Left kidney (tissue), 2 donors: ENCODE results near the gene KLHDC7B. TPM values are rescaled to one million over a fixed set of nuclear protein-coding genes. Genes with fewer than 3 reads are reported as not detected.
"Not testable (repeated sequence)": the region's sequence is repeated elsewhere in the genome, so short reads cannot be mapped to it uniquely, and the experiment has no call there.

ENCODE experiments used
- DNase-seq: peaks from one replicate; pipeline ENCODE4 v3.0.0-alpha.2; 2013
- polyA plus RNA-seq: library from polyadenylated mRNA; unstranded; fragments of 120-200 nt; gene quantifications from one replicate; pipeline ENCODE4 v1.2.1, GENCODE V29; 2013; ENCODE audit not compliant: insufficient read length

Gene KLHDC7B
- polyA plus RNA-seq, 1 donor = 0.10 TPM

GRCh38 chr22:50517495-50518260 is 28.0 kb upstream of the KLHDC7B start:
- no peak for DNase-seq

GRCh38 chr22:50518606-50519005 is 27.1 kb upstream of the KLHDC7B start:
- no peak for DNase-seq

- DNase-seq = no peak
Observed at GRCh38 chr22:50519151-50519550, 26.5 kb upstream of the KLHDC7B start.

- not testable (repeated sequence) for DNase-seq
Observed at GRCh38 chr22:50520184-50520583, 25.5 kb upstream of the KLHDC7B start.

GRCh38 chr22:50520826-50521453 is 24.8 kb upstream of the KLHDC7B start:
- DNase-seq = no peak

GRCh38 chr22:50521710-50522109 is 24.0 kb upstream of the KLHDC7B start:
- no peak for DNase-seq

GRCh38 chr22:50522208-50522805 is 23.4 kb upstream of the KLHDC7B start:
- no peak for DNase-seq

GRCh38 chr22:50522806-50523438 is 22.8 kb upstream of the KLHDC7B start:
- DNase-seq = no peak

GRCh38 chr22:50523458-50523805 is 22.3 kb upstream of the KLHDC7B start:
- DNase-seq = no peak

- no peak for DNase-seq
Observed at GRCh38 chr22:50523806-50524675, 21.7 kb upstream of the KLHDC7B start.

- no peak for DNase-seq
Observed at GRCh38 chr22:50524676-50525103, 21.0 kb upstream of the KLHDC7B start.

- DNase-seq = peak; percentile 95
Observed at GRCh38 chr22:50525104-50525857, 20.4 kb upstream of the KLHDC7B start, which contains the start of gene SCO2. SCO2 (minus strand) TSS chr22:50525598; CDS start chr22:50524411, 1,187 bp downstream.

- DNase-seq = no peak
Observed at GRCh38 chr22:50525858-50526107, 19.9 kb upstream of the KLHDC7B start.

GRCh38 chr22:50526108-50526833 is 19.4 kb upstream of the KLHDC7B start:
- peak; percentile 74 for DNase-seq

GRCh38 chr22:50526834-50527801 is 18.6 kb upstream of the KLHDC7B start:
- no peak for DNase-seq

GRCh38 chr22:50527921-50528681 is 17.6 kb upstream of the KLHDC7B start:
- no peak for DNase-seq

GRCh38 chr22:50528682-50529415 is 16.9 kb upstream of the KLHDC7B start:
- no peak for DNase-seq

GRCh38 chr22:50529416-50529896 is 16.2 kb upstream of the KLHDC7B start:
- no peak for DNase-seq
